H9 (cell line): ENCODE results near the gene LRRC10. TPM values are rescaled to one million over a fixed set of nuclear protein-coding genes. Genes with fewer than 3 reads are reported as not detected.

Source experiments
- DNase-seq: peaks from one replicate; pipeline ENCODE4 v3.0.0-alpha.2; 2017
- H2AFZ ChIP-seq: one replicate; pipeline ENCODE4 v1.6.1; 2013; ENCODE audit warnings: mild to moderate bottlenecking, low read length, control low read depth, moderate library complexity
- H2AK5ac ChIP-seq: 2 replicates; pipeline ENCODE4 v1.6.1; 2013; ENCODE audit warnings: low read length, control low read depth, mixed read lengths; ENCODE audit not compliant: insufficient read length
- H2BK120ac ChIP-seq: one replicate; pipeline ENCODE4 v1.6.1; 2013; ENCODE audit warnings: low read depth, mild to moderate bottlenecking, low read length, control low read depth, inconsistent platforms; ENCODE audit not compliant: poor library complexity, severe bottlenecking
- H2BK12ac ChIP-seq: 2 replicates; pipeline ENCODE4 v1.6.1; 2013; ENCODE audit warnings: low read length, control low read depth, mixed read lengths, low read depth; ENCODE audit not compliant: insufficient read length
- H2BK15ac ChIP-seq: 2 replicates; pipeline ENCODE4 v1.6.1; 2013; ENCODE audit warnings: low read depth, low read length, control low read depth
- H2BK20ac ChIP-seq: one replicate; pipeline ENCODE4 v1.6.1; 2013; ENCODE audit warnings: low read depth, mild to moderate bottlenecking, low read length, control low read depth, inconsistent platforms; ENCODE audit not compliant: poor library complexity, severe bottlenecking
- H2BK5ac ChIP-seq: 2 replicates; pipeline ENCODE4 v1.6.1; 2013; ENCODE audit warnings: low read length, control low read depth, mixed read lengths; ENCODE audit not compliant: insufficient read length
- H3K14ac ChIP-seq: 2 replicates; pipeline ENCODE4 v1.6.1; 2013; ENCODE audit warnings: low read length, control low read depth; ENCODE audit not compliant: insufficient read depth
- H3K18ac ChIP-seq: 2 replicates; pipeline ENCODE4 v1.6.1; 2013; ENCODE audit warnings: low read depth, mild to moderate bottlenecking, mixed read lengths, low read length, control low read depth; ENCODE audit not compliant: insufficient read length
- H3K23ac ChIP-seq: 2 replicates; pipeline ENCODE4 v1.6.1; 2013; ENCODE audit warnings: low read length, control low read depth, mixed read lengths, low read depth; ENCODE audit not compliant: insufficient read length
- H3K23me2 ChIP-seq: 2 replicates; pipeline ENCODE4 v1.6.1; 2013; ENCODE audit warnings: low read depth, mild to moderate bottlenecking, mixed read lengths, low read length, control low read depth; ENCODE audit not compliant: insufficient read length, poor library complexity, severe bottlenecking
- H3K27ac ChIP-seq: 2 replicates; pipeline ENCODE4 v1.5.1; 2013; ENCODE audit warnings: low read length, control low read depth, mixed read lengths, low read depth; ENCODE audit not compliant: insufficient read length
- H3K27me3 ChIP-seq: 2 replicates; pipeline ENCODE4 v1.6.1; 2013; ENCODE audit warnings: low read length, control low read depth, inconsistent platforms; ENCODE audit not compliant: insufficient read depth
- H3K4ac ChIP-seq: 2 replicates; pipeline ENCODE4 v1.6.1; 2013; ENCODE audit warnings: low read depth, mild to moderate bottlenecking, control low read depth, inconsistent platforms, low read length, moderate library complexity
- H3K4me1 ChIP-seq: 2 replicates; pipeline ENCODE4 v1.6.1; 2013; ENCODE audit warnings: low read length, control low read depth, inconsistent platforms; ENCODE audit not compliant: insufficient read depth
- H3K4me2 ChIP-seq: 2 replicates; pipeline ENCODE4 v1.6.1; 2013; ENCODE audit warnings: low read length, control low read depth, mixed read lengths; ENCODE audit not compliant: insufficient read length, insufficient read depth
- H3K56ac ChIP-seq: 2 replicates; pipeline ENCODE4 v1.6.1; 2013; ENCODE audit warnings: low read depth, mild to moderate bottlenecking, mixed read lengths, low read length, control low read depth; ENCODE audit not compliant: insufficient read length
- H3K79me1 ChIP-seq: 2 replicates; pipeline ENCODE4 v1.6.1; 2013; ENCODE audit warnings: low read depth, mild to moderate bottlenecking, moderate library complexity, low read length, control low read depth, inconsistent platforms; ENCODE audit not compliant: insufficient read depth, poor library complexity, severe bottlenecking
- H3K79me2 ChIP-seq: 2 replicates; pipeline ENCODE4 v1.6.1; 2013; ENCODE audit warnings: low read length, control low read depth, inconsistent platforms; ENCODE audit not compliant: insufficient read depth
- H3K9ac ChIP-seq: 2 replicates; pipeline ENCODE4 v1.6.1; 2013; ENCODE audit warnings: low read length, control low read depth, mixed read lengths; ENCODE audit not compliant: insufficient read length; ENCODE audit errors: extremely low read depth
- H3K9me3 ChIP-seq: one replicate; pipeline ENCODE4 v1.6.1; 2013; ENCODE audit warnings: low read depth, low read length, inconsistent platforms; ENCODE audit not compliant: control insufficient read depth
- H3T11ph ChIP-seq: one replicate; pipeline ENCODE4 v1.6.1; 2013; ENCODE audit warnings: mild to moderate bottlenecking, low read length, control low read depth, inconsistent platforms
- H4K20me1 ChIP-seq: one replicate; pipeline ENCODE4 v1.6.1; 2013; ENCODE audit not compliant: control insufficient read depth, insufficient read length, insufficient read depth
- H4K5ac ChIP-seq: 2 replicates; pipeline ENCODE4 v1.6.1; 2013; ENCODE audit warnings: low read depth, mild to moderate bottlenecking, mixed read lengths, low read length, control low read depth; ENCODE audit not compliant: insufficient read length
- H4K8ac ChIP-seq: replicated peaks from 2 replicates; pipeline ENCODE4 v1.6.1; 2013; ENCODE audit warnings: low read length, control low read depth, mixed read lengths, low read depth; ENCODE audit not compliant: insufficient read length
- H4K91ac ChIP-seq: 2 replicates; pipeline ENCODE4 v1.6.1; 2013; ENCODE audit warnings: low read depth, mild to moderate bottlenecking, moderate library complexity, mixed read lengths, low read length, control low read depth; ENCODE audit not compliant: insufficient read length
- H3K27ac Mint-ChIP-seq, 3 experiments: 2 replicates in 2 of 3; 3 replicates in 1 of 3; pipeline ENCODE4 v1.8.0; 2020 to 2021; ENCODE audit warnings: mixed read lengths in 3 of 3, mild to moderate bottlenecking in 1 of 3, moderate library complexity in 1 of 3
- H3K27me3 Mint-ChIP-seq: 2 replicates; pipeline ENCODE4 v1.8.0; 2021; ENCODE audit warnings: low read depth, mild to moderate bottlenecking, moderate library complexity, mixed read lengths
- H3K36me3 Mint-ChIP-seq, 3 experiments: 2 replicates in 2 of 3; 3 replicates in 1 of 3; pipeline ENCODE4 v1.8.0; 2020 to 2021; ENCODE audit warnings: low read depth in 3 of 3, mixed read lengths in 3 of 3; ENCODE audit not compliant: insufficient read depth in 1 of 3
- H3K4me1 Mint-ChIP-seq, 2 experiments: 2 replicates each; pipeline ENCODE4 v1.8.0; 2020; ENCODE audit warnings: mixed read lengths in 2 of 2
- H3K4me3 Mint-ChIP-seq, 2 experiments: 2 replicates in 1 of 2; 3 replicates in 1 of 2; pipeline ENCODE4 v1.8.0; 2020 to 2021; ENCODE audit warnings: mild to moderate bottlenecking in 2 of 2, mixed read lengths in 2 of 2, moderate library complexity in 1 of 2
- H3K9me3 Mint-ChIP-seq, 2 experiments: 2 replicates in 1 of 2; 3 replicates in 1 of 2; pipeline ENCODE4 v1.8.0; 2020; ENCODE audit warnings: mild to moderate bottlenecking in 2 of 2, mixed read lengths in 2 of 2, moderate library complexity in 1 of 2
- WGBS: extraction: QIAGEN DNeasy Blood & Tissue Kit; methylation state at CpG from one replicate; pipeline ENCODE4 v1.1.7; 2013; ENCODE audit warnings: missing lambda C conversion rate, low lambda C conversion rate, mixed read lengths; ENCODE audit not compliant: insufficient read length; ENCODE audit errors: extremely low coverage; 5-methylcytosine and 5-hydroxymethylcytosine counted together
- total RNA-seq: library from RNA; stranded (reverse); gene quantifications from 2 replicates; pipeline ENCODE4 v1.2.1, GENCODE V29; 2021
- TF ChIP-seq, protein P1 (sequence below): fragments of 200-600 bp; sonication (generic); conservative IDR thresholded peaks from 3 replicates; pipeline ENCODE4 v1.8.0; 2021; ENCODE audit warnings: antibody characterized with exemption, mild to moderate bottlenecking

LRRC10 gene
- total RNA-seq, 1 experiment from 2014 or later = not detected

DNA sequence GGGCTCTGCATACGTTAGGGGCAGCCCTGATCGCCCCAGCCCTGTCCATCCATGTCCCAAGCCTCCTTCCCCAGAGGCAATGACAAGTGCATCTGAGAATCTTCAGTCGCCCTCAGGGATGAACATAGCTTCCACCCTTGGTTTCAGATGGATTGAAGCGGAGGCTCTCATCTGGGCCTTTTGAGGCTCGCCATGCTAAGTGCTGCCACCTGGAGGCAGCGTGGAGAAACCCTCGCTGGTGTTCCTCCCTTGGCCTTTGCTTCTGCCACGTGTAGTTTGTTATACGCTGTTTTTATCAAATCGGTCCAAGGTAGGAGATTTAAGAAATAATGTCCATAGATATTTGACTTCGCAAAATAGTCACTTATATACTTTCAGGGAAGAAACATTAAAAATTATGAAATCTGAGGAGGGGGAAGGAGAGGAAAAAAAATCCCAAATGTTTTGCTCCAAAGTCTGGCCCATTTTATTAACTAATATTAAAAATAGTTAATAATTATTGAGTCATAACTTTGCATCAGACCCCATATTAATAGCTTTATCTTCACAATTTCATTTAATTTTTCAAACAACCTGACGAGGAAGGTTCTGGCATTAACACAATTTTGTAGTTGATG lies 28.8 kb upstream of the LRRC10 start:
- Histone ChIP-seq H4K91ac (no peak overlapping the region), H3K4me1 (no peaks in the 10 kb centered on the region; the same call in 1 of the 2 replicates), H2BK120ac (no peak overlapping the region), H3K79me2 (no peaks in the 10 kb centered on the region), H3K27me3 (no peaks in the 10 kb centered on the region), H3K23me2 (no peaks in the 10 kb centered on the region), H3K27ac (no peak overlapping the region), H3K4me2 (no peak overlapping the region), H4K8ac (no peak overlapping the region), H3K4ac (no peak overlapping the region), H2BK5ac (no peak overlapping the region), H2BK15ac (no peak overlapping the region), H2AK5ac (no peak overlapping the region), H4K20me1 (no peaks in the 10 kb centered on the region), H2AFZ (no peak overlapping the region), H3K9ac (no peak overlapping the region), H4K5ac (no peak overlapping the region), H3K9me3 (no peaks in the 10 kb centered on the region), H2BK12ac (no peak overlapping the region), H3K79me1 (no peaks in the 10 kb centered on the region), H3K18ac (no peak overlapping the region), H3K56ac (no peak overlapping the region), H2BK20ac (no peak overlapping the region), H3T11ph (no peak overlapping the region), H3K14ac (no peak overlapping the region), H3K23ac (no peak overlapping the region)
- DNase-seq = peak; percentile 85
- Mint-ChIP-seq H3K9me3 (no peaks in the 10 kb centered on the region), H3K4me3 (no peak overlapping the region), H3K27ac (no peak overlapping the region), H3K4me1 (peaks cover 7% of the 10 kb centered on the region in 2 experiments), H3K36me3 (no peaks in the 10 kb centered on the region), H3K27me3 (no peaks in the 10 kb centered on the region; the same call in 1 of the 2 replicates)
- TF ChIP-seq, protein P1, sequence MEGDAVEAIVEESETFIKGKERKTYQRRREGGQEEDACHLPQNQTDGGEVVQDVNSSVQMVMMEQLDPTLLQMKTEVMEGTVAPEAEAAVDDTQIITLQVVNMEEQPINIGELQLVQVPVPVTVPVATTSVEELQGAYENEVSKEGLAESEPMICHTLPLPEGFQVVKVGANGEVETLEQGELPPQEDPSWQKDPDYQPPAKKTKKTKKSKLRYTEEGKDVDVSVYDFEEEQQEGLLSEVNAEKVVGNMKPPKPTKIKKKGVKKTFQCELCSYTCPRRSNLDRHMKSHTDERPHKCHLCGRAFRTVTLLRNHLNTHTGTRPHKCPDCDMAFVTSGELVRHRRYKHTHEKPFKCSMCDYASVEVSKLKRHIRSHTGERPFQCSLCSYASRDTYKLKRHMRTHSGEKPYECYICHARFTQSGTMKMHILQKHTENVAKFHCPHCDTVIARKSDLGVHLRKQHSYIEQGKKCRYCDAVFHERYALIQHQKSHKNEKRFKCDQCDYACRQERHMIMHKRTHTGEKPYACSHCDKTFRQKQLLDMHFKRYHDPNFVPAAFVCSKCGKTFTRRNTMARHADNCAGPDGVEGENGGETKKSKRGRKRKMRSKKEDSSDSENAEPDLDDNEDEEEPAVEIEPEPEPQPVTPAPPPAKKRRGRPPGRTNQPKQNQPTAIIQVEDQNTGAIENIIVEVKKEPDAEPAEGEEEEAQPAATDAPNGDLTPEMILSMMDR = peak; percentile 93
- WGBS = no CpG with 5 or more reads among the region's 12 CpGs
